IMR-90 (cell line): Measurements from ENCODE around the gene NECTIN4. TPM values are rescaled to one million over a fixed set of nuclear protein-coding genes. Genes with fewer than 3 reads are reported as not detected.

ENCODE experiments used
- ATAC-seq: fragments of 200-7000 bp; cut with Tn5 transposase; 2 replicates; pipeline ENCODE4 v1.9.1; 2020; ENCODE audit warnings: low read depth, mild to moderate bottlenecking, moderate library complexity
- BruUV-seq: library from RNA; stranded (reverse); fragments of 400-500 nt; replicated peaks from 2 replicates; lab custom pipeline; 2021; lab: Mats Ljungman, UMichigan
- CTCF ChIA-PET: fragments of 300-600 bp; formaldehyde crosslinking; extraction: SDS; loops from one replicate; lab custom pipeline; 2021; ENCODE audit warnings: antibody characterized with exemption; lab: Yijun Ruan, JAX
- POLR2A ChIA-PET: fragments of 300-600 bp; sonication (Branson Sonifier 250); formaldehyde crosslinking; loops from one replicate; lab custom pipeline; 2022; ENCODE audit warnings: antibody characterized with exemption; ENCODE audit not compliant: unreplicated experiment; lab: Charles Lee
- DNase-seq: peaks from one replicate; pipeline ENCODE4 v3.0.0; 2013
- H2AFZ ChIP-seq: replicated peaks from 2 replicates; pipeline ENCODE3; 2013; ENCODE audit warnings: low read length, mild to moderate bottlenecking; ENCODE audit not compliant: poor library complexity
- H2AK5ac ChIP-seq: 2 replicates; pipeline ENCODE4 v1.6.1; 2013; ENCODE audit warnings: low read depth, low read length, inconsistent platforms
- H2AK9ac ChIP-seq: replicated peaks from 2 replicates; pipeline ENCODE3; 2013; ENCODE audit warnings: mild to moderate bottlenecking, low read depth, low read length, moderate library complexity; ENCODE audit not compliant: poor library complexity
- H2BK120ac ChIP-seq: 2 replicates; pipeline ENCODE4 v1.6.1; 2013; ENCODE audit warnings: low read depth, low read length, inconsistent platforms
- H2BK15ac ChIP-seq: 3 replicates; pipeline ENCODE4 v1.6.1; 2013; ENCODE audit warnings: low read depth, low read length, inconsistent platforms
- H2BK20ac ChIP-seq: 2 replicates; pipeline ENCODE4 v1.6.1; 2013; ENCODE audit warnings: low read depth, mild to moderate bottlenecking, inconsistent platforms, low read length, moderate library complexity
- H2BK5ac ChIP-seq: 2 replicates; pipeline ENCODE4 v1.6.1; 2013; ENCODE audit warnings: mild to moderate bottlenecking, low read depth, low read length, inconsistent platforms; ENCODE audit not compliant: poor library complexity, severe bottlenecking
- H3K14ac ChIP-seq: replicated peaks from 2 replicates; pipeline ENCODE4 v1.6.1; 2013; ENCODE audit warnings: low read depth, low read length, inconsistent platforms
- H3K18ac ChIP-seq: 2 replicates; pipeline ENCODE4 v1.6.1; 2013; ENCODE audit warnings: low read depth, low read length, control low read depth
- H3K23ac ChIP-seq: 2 replicates; pipeline ENCODE4 v1.6.1; 2013; ENCODE audit warnings: low read depth, low read length, inconsistent platforms
- H3K27ac ChIP-seq: 2 replicates; pipeline ENCODE4 v1.5.1; 2013; ENCODE audit warnings: mild to moderate bottlenecking, control low read depth, low read length; ENCODE audit not compliant: insufficient read depth
- H3K27me3 ChIP-seq: 2 replicates; pipeline ENCODE4 v1.6.1; 2013; ENCODE audit warnings: low read length; ENCODE audit not compliant: control insufficient read depth, insufficient read depth
- H3K36me3 ChIP-seq: 2 replicates; pipeline ENCODE4 v1.6.1; 2013; ENCODE audit warnings: low read length, mixed read lengths; ENCODE audit not compliant: control insufficient read depth, insufficient read depth
- H3K4ac ChIP-seq: 2 replicates; pipeline ENCODE4 v1.6.1; 2013; ENCODE audit warnings: low read depth, low read length, inconsistent platforms
- H3K4me1 ChIP-seq: 2 replicates; pipeline ENCODE4 v1.6.1; 2013; ENCODE audit warnings: low read length, mixed read lengths; ENCODE audit not compliant: control insufficient read depth, insufficient read depth
- H3K4me2 ChIP-seq: 2 replicates; pipeline ENCODE4 v1.6.1; 2013; ENCODE audit warnings: low read depth, mild to moderate bottlenecking, control low read depth, low read length, moderate library complexity
- H3K4me3 ChIP-seq: 2 replicates; pipeline ENCODE4 v1.5.1; 2013; ENCODE audit warnings: low read depth, mild to moderate bottlenecking, control low read depth, low read length, moderate library complexity; ENCODE audit not compliant: insufficient read depth
- H3K56ac ChIP-seq: 2 replicates; pipeline ENCODE4 v1.6.1; 2013; ENCODE audit warnings: low read length, inconsistent platforms; ENCODE audit not compliant: insufficient read depth; ENCODE audit errors: extremely low read depth
- H3K79me1 ChIP-seq, 2 experiments: 2 replicates each; pipeline ENCODE4 v1.6.1; 2013; ENCODE audit warnings: low read length in 2 of 2, inconsistent platforms in 1 of 2, low read depth in 1 of 2
- H3K9ac ChIP-seq: 2 replicates; pipeline ENCODE4 v1.6.1; 2013; ENCODE audit warnings: low read depth, low read length, control low read depth
- H3K9me1 ChIP-seq: 2 replicates; pipeline ENCODE4 v1.6.1; 2013; ENCODE audit warnings: low read length, inconsistent platforms; ENCODE audit not compliant: insufficient read depth
- H3K9me3 ChIP-seq: 2 replicates; pipeline ENCODE4 v1.6.1; 2013; ENCODE audit warnings: low read length; ENCODE audit not compliant: control insufficient read depth, insufficient read depth
- H4K20me1 ChIP-seq: 2 replicates; pipeline ENCODE4 v1.6.1; 2013; ENCODE audit warnings: low read length, inconsistent platforms; ENCODE audit not compliant: insufficient read depth
- H4K5ac ChIP-seq: 2 replicates; pipeline ENCODE4 v1.6.1; 2013; ENCODE audit warnings: mild to moderate bottlenecking, low read depth, low read length, control low read depth
- H4K8ac ChIP-seq, 2 experiments: 2 replicates each; pipeline ENCODE4 v1.6.1; 2013; ENCODE audit warnings: low read depth in 2 of 2, low read length in 2 of 2, control low read depth in 1 of 2, inconsistent platforms in 1 of 2
- H4K91ac ChIP-seq: 2 replicates; pipeline ENCODE4 v1.6.1; 2013; ENCODE audit warnings: low read depth, low read length, inconsistent platforms; ENCODE audit not compliant: insufficient read depth
- BHLHE40 ChIP-seq: fragments of 150-350 bp; IDR thresholded peaks from 2 replicates; pipeline ENCODE4 v1.6.1; 2016; ENCODE audit warnings: mild to moderate bottlenecking, low read depth, low read length
- CEBPB ChIP-seq: IDR thresholded peaks from 2 replicates; pipeline ENCODE4 v1.6.1; 2012; ENCODE audit warnings: low read depth, low read length, improper control_type of control experiment
- CHD1 ChIP-seq: IDR thresholded peaks from 2 replicates; pipeline ENCODE4 v1.6.1; 2012; ENCODE audit warnings: low read depth, low read length, improper control_type of control experiment
- FOS ChIP-seq: fragments of 150-350 bp; IDR thresholded peaks from 2 replicates; pipeline ENCODE4 v1.6.1; 2016; ENCODE audit warnings: low read depth, low read length
- MAZ ChIP-seq: IDR thresholded peaks from 2 replicates; pipeline ENCODE4 v1.6.1; 2012; ENCODE audit warnings: low read depth, mild to moderate bottlenecking, low read length, improper control_type of control experiment, moderate library complexity, borderline replicate concordance
- MXI1 ChIP-seq: IDR thresholded peaks from 2 replicates; pipeline ENCODE4 v1.6.1; 2012; ENCODE audit warnings: low read depth, mild to moderate bottlenecking, low read length, moderate library complexity, borderline replicate concordance
- NFE2L2 ChIP-seq: fragments of 150-350 bp; IDR thresholded peaks from 2 replicates; pipeline ENCODE4 v1.6.1; 2016; ENCODE audit warnings: low read depth, mild to moderate bottlenecking, low read length
- RFX5 ChIP-seq: IDR thresholded peaks from 2 replicates; pipeline ENCODE4 v1.8.0; 2012; ENCODE audit warnings: low read depth, mild to moderate bottlenecking, low read length, moderate library complexity
- USF2 ChIP-seq: fragments of 150-350 bp; IDR thresholded peaks from 2 replicates; pipeline ENCODE4 v1.6.1; 2017; ENCODE audit warnings: mild to moderate bottlenecking, antibody characterized with exemption, low read length, low read depth
- WGBS, 2 experiments: methylation state at CpG; one replicate each; pipeline versions ENCODE4 v1.1.5 to v1.1.7; 2013; ENCODE audit warnings: missing lambda C conversion rate in 2 of 2; ENCODE audit not compliant: insufficient read length in 1 of 2; ENCODE audit errors: extremely low coverage in 2 of 2; 5-methylcytosine and 5-hydroxymethylcytosine counted together
- dilution Hi-C: fragments of 300-500 bp; cut with HindIII; formaldehyde crosslinking; loops from one replicate; pipeline ENCODE4 v1.14.3; 2018; ENCODE audit warnings: low sequenced_read_pairs; ENCODE audit not compliant: unreplicated experiment
- in situ Hi-C: fragments of 300-500 bp; cut with MboI; formaldehyde crosslinking; loops from 3 replicates; pipeline ENCODE4 v1.14.3; 2019; ENCODE audit warnings: low sequenced_read_pairs, inconsistent platforms, mixed read lengths
- intact Hi-C: fragments of 100-400 bp; cut with micrococcal nuclease; formaldehyde crosslinking; loops from 2 replicates; pipeline ENCODE4 v1.10.0; 2022
- polyA plus RNA-seq, 3 experiments: library from polyadenylated mRNA; depleted of rRNA; stranded (reverse); fragments of >200 nt; gene quantifications; 2 replicates each; pipeline ENCODE4 v1.2.3, GENCODE V29; 2012; ENCODE audit warnings: low replicate concordance in 1 of 3
- total RNA-seq: library from RNA; depleted of rRNA; stranded (reverse); fragments of >200 nt; gene quantifications from 2 replicates; pipeline ENCODE4 v1.2.3, GENCODE V29; 2012

The NECTIN4 gene
- total and polyA plus RNA-seq, 2 of the 4 experiments (the other 2 are of a cell fraction): 0.18 to 0.24 TPM

GRCh38 chr1:161122967-161123366 lies 33.6 kb upstream of the NECTIN4 start:
- TF ChIP-seq CEBPB (no peak), NFE2L2 (no peak), USF2 (no peak), MXI1 (no peak), MAZ (no peak), RFX5 (no peak), CHD1 (no peak), FOS (no peak), BHLHE40 (no peak)
- Histone ChIP-seq H3K23ac (no peak overlapping the region), H3K14ac (no peak overlapping the region), H3K4me2 (no peak overlapping the region), H4K91ac (no peak overlapping the region), H3K79me1 (peaks cover 38 to 72% of the 10 kb centered on the region in 2 experiments), H3K4me3 (no peak overlapping the region), H3K9me1 (peaks cover 20% of the 10 kb centered on the region), H4K8ac (no peak overlapping the region), H3K27ac (no peak overlapping the region), H2AK5ac (no peak overlapping the region), H2BK15ac (no peak overlapping the region), H4K5ac (no peak overlapping the region), H3K9ac (no peak overlapping the region), H3K4me1 (peaks cover 15% of the 10 kb centered on the region), H2AFZ (no peak overlapping the region), H2BK20ac (no peak overlapping the region), H3K27me3 (no peaks in the 10 kb centered on the region), H2BK120ac (no peak overlapping the region), H3K36me3 (peaks cover 55% of the 10 kb centered on the region), H3K4ac (no peak overlapping the region), H2AK9ac (peak overlapping the region; percentile 39), H4K20me1 (peaks cover 30% of the 10 kb centered on the region), H3K18ac (no peak overlapping the region), H3K9me3 (no peaks in the 10 kb centered on the region; the same call in 1 of the 2 replicates), H3K56ac (no peak overlapping the region), H2BK5ac (no peak overlapping the region)
- intact Hi-C loops: no loop called here
- no TSS peak for BruUV-seq
- dilution Hi-C loops: no loop called here
- DNase-seq (no peak), ATAC-seq (no peak)
- POLR2A ChIA-PET: no interaction called here
- 89% methylated on average over 3 of the region's 6 CpGs; no CpG with 5 or more reads in 1 of the 2 experiments for WGBS, 2 experiments
- in situ Hi-C loops: no loop called here
- CTCF ChIA-PET: no interaction called here
